Activated CD4-positive, alpha-beta T cell treated with anti-CD3 and anti-CD28 coated beads, Interleukin-2, amount 50 U/mL, for 48 hours (primary cell): ENCODE measurements around the gene TMEM132E.

Experiments
- DNase-seq, 2 experiments: peaks; one replicate each; pipeline ENCODE4 v3.0.0-alpha.2; 2020

TMEM132E gene

GRCh38 chr17:34570506-34570905 lies 8.9 kb upstream of the TMEM132E start:
- DNase-seq: no peak

GRCh38 chr17:34571428-34572130 lies 7.8 kb upstream of the TMEM132E start:
- DNase-seq: no peak

GRCh38 chr17:34572483-34572882 lies 6.9 kb upstream of the TMEM132E start:
- DNase-seq: no peak

GRCh38 chr17:34575182-34575581 lies 4.2 kb upstream of the TMEM132E start:
- no peak for DNase-seq

- DNase-seq: no peak
Observed at GRCh38 chr17:34578016-34578415, 1.4 kb upstream of the TMEM132E start.

GRCh38 chr17:34578656-34579016 lies 746 bp upstream of the TMEM132E start:
- no peak for DNase-seq

GRCh38 chr17:34579979-34580684 lies 750 bp downstream of the TMEM132E start:
- DNase-seq: peak; percentile 11 to 13

- DNase-seq: peak; percentile 11 to 13
Observed at GRCh38 chr17:34580685-34581445, 1.5 kb downstream of the TMEM132E start.

GRCh38 chr17:34581446-34582184 lies 2.2 kb downstream of the TMEM132E start:
- no peak for DNase-seq

- DNase-seq: no peak
Observed at GRCh38 chr17:34582185-34582900, 3.0 kb downstream of the TMEM132E start.

GRCh38 chr17:34582901-34583245 lies 3.5 kb downstream of the TMEM132E start:
- DNase-seq: no peak

GRCh38 chr17:34584805-34585416 lies 5.5 kb downstream of the TMEM132E start:
- no peak for DNase-seq

GRCh38 chr17:34586346-34586846 lies 7.0 kb downstream of the TMEM132E start:
- DNase-seq: no peak

GRCh38 chr17:34588266-34588665 lies 8.9 kb downstream of the TMEM132E start:
- DNase-seq: no peak

GRCh38 chr17:34589120-34589965 lies 10.0 kb downstream of the TMEM132E start:
- no peak for DNase-seq

GRCh38 chr17:34592002-34592401 lies 12.6 kb downstream of the TMEM132E start:
- DNase-seq: no peak

- no peak for DNase-seq
Observed at GRCh38 chr17:34596920-34597319, 17.5 kb downstream of the TMEM132E start.

GRCh38 chr17:34598161-34598776 lies 18.9 kb downstream of the TMEM132E start:
- DNase-seq: no peak

GRCh38 chr17:34601416-34601815 lies 22.0 kb downstream of the TMEM132E start:
- DNase-seq: no peak

GRCh38 chr17:34603974-34604373 lies 24.6 kb downstream of the TMEM132E start:
- DNase-seq: no peak
